Myocyte (in vitro differentiated cells): Measurements from ENCODE around the gene TTC13. TPM values are rescaled to one million over a fixed set of nuclear protein-coding genes. Genes with fewer than 3 reads are reported as not detected.
A peak's percentile ranks its signal among the peaks of the same experiment; 100 is the strongest.
"Not testable (repeated sequence)": the region's sequence is repeated elsewhere in the genome, so short reads cannot be mapped to it uniquely, and the experiment has no call there.

Experiments
- DNase-seq: peaks from one replicate; pipeline ENCODE4 v3.0.0-alpha.2; 2012; ENCODE audit warnings: low read depth
- polyA plus RNA-seq: library from polyadenylated mRNA; unstranded; fragments of >200 nt; gene quantifications from one replicate; pipeline ENCODE4 v1.2.1, GENCODE V29; 2012; ENCODE audit warnings: missing spikeins
- total RNA-seq: library from RNA; depleted of rRNA; stranded (reverse); fragments of >200 nt; gene quantifications from 2 replicates; pipeline ENCODE4 v1.2.3, GENCODE V29; 2014

The TTC13 gene
- total RNA-seq, result 37.8 and 58.9 TPM in 2 replicates
- 17.9 TPM for polyA plus RNA-seq

- peak; percentile 99 for DNase-seq
Measured at GRCh38 chr1:230978491-230979388, at the start of gene TTC13, which contains the start of gene ARV1. Gene TTC13 (minus strand): TSS chr1:230978861. CDS start chr1:230978830, 31 bp downstream. Gene ARV1 (plus strand): TSS chr1:230979094. CDS start chr1:230979106, 12 bp downstream.

GRCh38 chr1:231027971-231028370 is 49.3 kb upstream of the TTC13 start:
- no peak for DNase-seq

- DNase-seq, result no peak
Measured at GRCh38 chr1:231027136-231027925, 48.7 kb upstream of the TTC13 start.

GRCh38 chr1:231026576-231026975 is 47.9 kb upstream of the TTC13 start:
- no peak for DNase-seq

GRCh38 chr1:231023150-231023549 is 44.5 kb upstream of the TTC13 start:
- DNase-seq, result no peak

- not testable (repeated sequence) for DNase-seq
Measured at GRCh38 chr1:231022543-231022942, 43.9 kb upstream of the TTC13 start.

- DNase-seq, result peak; percentile 39
Measured at GRCh38 chr1:231021540-231022031, 42.9 kb upstream of the TTC13 start.

GRCh38 chr1:231020816-231021215 is 42.2 kb upstream of the TTC13 start:
- no peak for DNase-seq

GRCh38 chr1:231020139-231020601 is 41.5 kb upstream of the TTC13 start:
- peak; percentile 8 for DNase-seq

- DNase-seq, result no peak
Measured at GRCh38 chr1:231019711-231020110, 41.0 kb upstream of the TTC13 start.

- DNase-seq, result no peak
Measured at GRCh38 chr1:231016966-231017365, 38.3 kb upstream of the TTC13 start.

GRCh38 chr1:231016234-231016633 is 37.6 kb upstream of the TTC13 start:
- DNase-seq, result peak; percentile 13

- no peak for DNase-seq
Measured at GRCh38 chr1:231013391-231014015, 34.8 kb upstream of the TTC13 start.

GRCh38 chr1:231011963-231012362 is 33.3 kb upstream of the TTC13 start:
- DNase-seq, result no peak

- DNase-seq, result no peak
Measured at GRCh38 chr1:231011360-231011759, 32.7 kb upstream of the TTC13 start.

GRCh38 chr1:231007535-231007934 is 28.9 kb upstream of the TTC13 start:
- not testable (repeated sequence) for DNase-seq

- no peak for DNase-seq
Measured at GRCh38 chr1:231001892-231002291, 23.2 kb upstream of the TTC13 start.

GRCh38 chr1:231000639-231001038 is 22.0 kb upstream of the TTC13 start:
- DNase-seq, result peak; percentile 64

- no peak for DNase-seq
Measured at GRCh38 chr1:231000201-231000600, 21.5 kb upstream of the TTC13 start.

GRCh38 chr1:230994860-230995259 is 16.2 kb upstream of the TTC13 start:
- no peak for DNase-seq

GRCh38 chr1:230992100-230992774 is 13.6 kb upstream of the TTC13 start:
- DNase-seq, result peak; percentile 19
